ENCODE data around the gene TBL1X. TPM values are rescaled to one million over a fixed set of nuclear protein-coding genes. Genes with fewer than 3 reads are reported as not detected.

Gene TBL1X
- total RNA-seq, 1 donor from 2014 or later, result 26.4 TPM

DNA sequence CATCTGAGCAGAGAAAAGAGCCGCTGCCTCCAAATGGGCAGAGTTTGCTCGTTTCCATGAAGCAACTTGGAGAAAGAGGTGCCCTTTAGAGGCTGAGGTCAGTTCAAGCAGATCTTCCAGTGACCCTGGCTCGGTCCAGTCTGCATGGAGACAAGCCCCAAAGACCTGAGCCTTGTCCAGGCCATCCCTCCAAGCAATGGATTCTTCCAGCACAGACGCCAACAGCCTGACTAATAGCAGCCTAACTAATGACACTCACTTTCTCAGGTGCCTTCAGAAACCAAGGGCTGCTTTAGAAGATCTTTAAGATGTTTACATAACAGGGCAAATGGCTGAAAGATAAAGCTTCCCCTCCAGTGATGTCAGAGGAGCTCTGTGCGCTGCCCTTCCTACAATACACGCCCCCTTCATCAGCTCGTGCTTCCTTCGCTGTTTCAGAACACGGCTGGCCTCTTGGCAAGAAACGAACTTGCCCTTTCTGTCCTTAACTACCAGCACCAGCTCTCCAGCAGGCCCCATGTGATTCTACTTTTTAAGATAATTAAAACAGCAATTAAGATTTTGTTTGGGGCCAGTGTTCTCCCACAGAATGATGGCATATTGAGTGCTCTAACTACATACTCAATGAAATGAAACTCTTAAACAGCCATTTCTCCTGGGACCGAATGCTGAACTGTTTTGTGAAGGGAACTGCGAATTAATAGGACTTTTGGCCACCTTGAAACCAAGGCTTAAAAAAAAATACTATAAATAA lies 181.8 kb downstream of the TBL1X start:
- Histone ChIP-seq H3K27ac (ENCODE audit: low read depth, low read length) (no peak overlapping the region), H3K4me1 (ENCODE audit: insufficient read depth, low read length) (peaks cover 7% of the 10 kb centered on the region), H3K27me3 (ENCODE audit: insufficient read depth, low read length) (no peaks in the 10 kb centered on the region), H3K79me2 (ENCODE audit: insufficient read depth, low read length) (no peaks in the 10 kb centered on the region), H3K36me3 (ENCODE audit: insufficient read depth, low read length) (no peaks in the 10 kb centered on the region), H3K9me3 (ENCODE audit: insufficient read depth, low read depth, low read length) (no peaks in the 10 kb centered on the region), H3K4me2 (ENCODE audit: low read length) (peak overlapping the region; percentile 60), H3K4me3 (ENCODE audit: insufficient read depth, low read depth, low read length) (no peak overlapping the region), H2AFZ (ENCODE audit: low read depth, low read length) (no peak overlapping the region), H3K9ac (ENCODE audit: low read length) (no peak overlapping the region), H4K20me1 (ENCODE audit: insufficient read depth, low read length) (no peaks in the 10 kb centered on the region)
- H3K4me1 Mint-ChIP-seq (ENCODE audit: low read depth, unreplicated experiment), result peaks cover 9% of the 10 kb centered on the region
- TF ChIP-seq EZH2 (IDR thresholded peaks at IDR 0.05; ENCODE audit: insufficient read depth, low read length), result no peak
- TF ChIP-seq, protein P1, sequence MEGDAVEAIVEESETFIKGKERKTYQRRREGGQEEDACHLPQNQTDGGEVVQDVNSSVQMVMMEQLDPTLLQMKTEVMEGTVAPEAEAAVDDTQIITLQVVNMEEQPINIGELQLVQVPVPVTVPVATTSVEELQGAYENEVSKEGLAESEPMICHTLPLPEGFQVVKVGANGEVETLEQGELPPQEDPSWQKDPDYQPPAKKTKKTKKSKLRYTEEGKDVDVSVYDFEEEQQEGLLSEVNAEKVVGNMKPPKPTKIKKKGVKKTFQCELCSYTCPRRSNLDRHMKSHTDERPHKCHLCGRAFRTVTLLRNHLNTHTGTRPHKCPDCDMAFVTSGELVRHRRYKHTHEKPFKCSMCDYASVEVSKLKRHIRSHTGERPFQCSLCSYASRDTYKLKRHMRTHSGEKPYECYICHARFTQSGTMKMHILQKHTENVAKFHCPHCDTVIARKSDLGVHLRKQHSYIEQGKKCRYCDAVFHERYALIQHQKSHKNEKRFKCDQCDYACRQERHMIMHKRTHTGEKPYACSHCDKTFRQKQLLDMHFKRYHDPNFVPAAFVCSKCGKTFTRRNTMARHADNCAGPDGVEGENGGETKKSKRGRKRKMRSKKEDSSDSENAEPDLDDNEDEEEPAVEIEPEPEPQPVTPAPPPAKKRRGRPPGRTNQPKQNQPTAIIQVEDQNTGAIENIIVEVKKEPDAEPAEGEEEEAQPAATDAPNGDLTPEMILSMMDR (IDR thresholded peaks at IDR 0.05; ENCODE audit: insufficient read depth, low read depth, low read length), result no peak
- no peaks in the 10 kb centered on the region for H3K9me3 Mint-ChIP-seq (ENCODE audit: unreplicated experiment)
- H3K36me3 Mint-ChIP-seq (ENCODE audit: low read depth, unreplicated experiment), result peaks cover 3% of the 10 kb centered on the region
- peak; percentile 42 for DNase-seq (ENCODE audit: low read depth)
- FAIRE-seq, result no peak
- H3K27ac Mint-ChIP-seq (ENCODE audit: unreplicated experiment), result no peak overlapping the region
- H3K27me3 Mint-ChIP-seq (ENCODE audit: low read depth, unreplicated experiment), result no peaks in the 10 kb centered on the region
- H3K4me3 Mint-ChIP-seq (ENCODE audit: unreplicated experiment), result no peak overlapping the region

- H3K36me3 ChIP-seq (ENCODE audit: insufficient read depth, low read length), result no peaks in the 10 kb centered on the region
- peak overlapping the region; percentile 60 for H3K4me2 ChIP-seq (ENCODE audit: low read length)
- FAIRE-seq (no peak), DNase-seq (ENCODE audit: low read depth) (no peak)
- H3K36me3 Mint-ChIP-seq (ENCODE audit: low read depth, unreplicated experiment), result peaks cover under 1% of the 10 kb centered on the region
- H3K27me3 Mint-ChIP-seq (ENCODE audit: low read depth, unreplicated experiment), result no peaks in the 10 kb centered on the region
- peaks cover 8% of the 10 kb centered on the region for H3K4me1 Mint-ChIP-seq (ENCODE audit: low read depth, unreplicated experiment)
- H3K9me3 Mint-ChIP-seq (ENCODE audit: unreplicated experiment), result no peaks in the 10 kb centered on the region
- TF ChIP-seq EZH2 (IDR thresholded peaks at IDR 0.05; ENCODE audit: insufficient read depth, low read length), result no peak
- TF ChIP-seq, protein P1 (IDR thresholded peaks at IDR 0.05; ENCODE audit: insufficient read depth, low read depth, low read length), result no peak
- no peak overlapping the region for H2AFZ ChIP-seq (ENCODE audit: low read depth, low read length)
- H3K9me3 ChIP-seq (ENCODE audit: insufficient read depth, low read depth, low read length), result no peaks in the 10 kb centered on the region
- peaks cover 7% of the 10 kb centered on the region for H3K4me1 ChIP-seq (ENCODE audit: insufficient read depth, low read length)
- H3K4me3 Mint-ChIP-seq (ENCODE audit: unreplicated experiment), result no peak overlapping the region
- H3K27ac ChIP-seq (ENCODE audit: low read depth, low read length), result no peak overlapping the region
- no peak overlapping the region for H3K4me3 ChIP-seq (ENCODE audit: insufficient read depth, low read depth, low read length)
- no peaks in the 10 kb centered on the region for H4K20me1 ChIP-seq (ENCODE audit: insufficient read depth, low read length)
- H3K79me2 ChIP-seq (ENCODE audit: insufficient read depth, low read length), result no peaks in the 10 kb centered on the region
- H3K27ac Mint-ChIP-seq (ENCODE audit: unreplicated experiment), result no peak overlapping the region
- H3K9ac ChIP-seq (ENCODE audit: low read length), result no peak overlapping the region
- no peaks in the 10 kb centered on the region for H3K27me3 ChIP-seq (ENCODE audit: insufficient read depth, low read length)
These were observed 182.6 kb downstream of the TBL1X start for GRCh38 chrX:9647431-9647830.

DNA sequence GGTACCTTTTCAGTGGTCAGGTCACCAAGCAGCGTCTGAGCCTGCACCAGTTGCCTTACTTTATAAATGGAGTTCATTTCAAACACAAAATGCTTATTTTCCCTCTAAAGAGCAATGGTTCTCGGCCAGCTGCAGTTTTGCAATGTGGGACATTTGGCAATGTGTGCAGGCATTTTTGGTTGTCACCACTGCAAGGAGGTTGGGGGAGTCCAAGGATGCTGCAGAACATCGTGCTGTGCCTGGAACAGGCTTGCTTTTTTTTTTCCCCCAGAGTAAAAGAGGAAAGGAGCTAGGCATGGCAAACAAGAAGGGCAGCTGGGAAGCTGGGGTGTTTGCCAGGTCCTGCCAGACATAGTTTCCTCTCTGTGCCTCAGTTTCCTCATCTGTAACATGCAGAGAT lies 185.2 kb downstream of the TBL1X start:
- Mint-ChIP-seq H3K9me3 (ENCODE audit: unreplicated experiment) (no peaks in the 10 kb centered on the region), H3K4me3 (ENCODE audit: unreplicated experiment) (no peak overlapping the region), H3K36me3 (ENCODE audit: low read depth, unreplicated experiment) (peaks cover 4% of the 10 kb centered on the region), H3K4me1 (ENCODE audit: low read depth, unreplicated experiment) (peaks cover 2% of the 10 kb centered on the region), H3K27me3 (ENCODE audit: low read depth, unreplicated experiment) (no peaks in the 10 kb centered on the region), H3K27ac (ENCODE audit: unreplicated experiment) (no peak overlapping the region)
- Histone ChIP-seq H3K27ac (ENCODE audit: low read depth, low read length) (no peak overlapping the region), H3K4me2 (ENCODE audit: low read length) (no peak overlapping the region), H3K4me3 (ENCODE audit: insufficient read depth, low read depth, low read length) (no peak overlapping the region), H3K27me3 (ENCODE audit: insufficient read depth, low read length) (no peaks in the 10 kb centered on the region), H3K36me3 (ENCODE audit: insufficient read depth, low read length) (no peaks in the 10 kb centered on the region), H4K20me1 (ENCODE audit: insufficient read depth, low read length) (no peaks in the 10 kb centered on the region), H3K4me1 (ENCODE audit: insufficient read depth, low read length) (peaks cover 7% of the 10 kb centered on the region), H3K79me2 (ENCODE audit: insufficient read depth, low read length) (no peaks in the 10 kb centered on the region), H2AFZ (ENCODE audit: low read depth, low read length) (no peak overlapping the region), H3K9ac (ENCODE audit: low read length) (no peak overlapping the region), H3K9me3 (ENCODE audit: insufficient read depth, low read depth, low read length) (no peaks in the 10 kb centered on the region)
- FAIRE-seq, result no peak
- TF ChIP-seq, protein P1 (IDR thresholded peaks at IDR 0.05; ENCODE audit: insufficient read depth, low read depth, low read length), result no peak
- TF ChIP-seq EZH2 (IDR thresholded peaks at IDR 0.05; ENCODE audit: insufficient read depth, low read length), result no peak
- no peak for DNase-seq (ENCODE audit: low read depth)

Data from astrocyte (in vitro differentiated cells and primary cell).